Mesodermal cell (in vitro differentiated cells): ENCODE data around the gene TMEM182.

Experiments used
- H3K27ac ChIP-seq: 2 replicates; pipeline ENCODE4 v1.7.0; 2013; ENCODE audit warnings: mild to moderate bottlenecking, low read depth, low read length, moderate library complexity; ENCODE audit not compliant: severe bottlenecking
- H3K36me3 ChIP-seq: 2 replicates; pipeline ENCODE4 v1.7.1; 2013; ENCODE audit warnings: mild to moderate bottlenecking, low read length, moderate library complexity; ENCODE audit not compliant: control insufficient read depth, insufficient read depth
- H3K4me1 ChIP-seq: one replicate; pipeline ENCODE4 v1.7.1; 2013; ENCODE audit warnings: mild to moderate bottlenecking, low read length; ENCODE audit not compliant: insufficient read depth, control insufficient read depth, poor library complexity, severe bottlenecking
- H3K4me3 ChIP-seq: 2 replicates; pipeline ENCODE4 v1.7.0; 2013; ENCODE audit warnings: low read length, control low read depth, mild to moderate bottlenecking; ENCODE audit not compliant: insufficient read depth, poor library complexity, severe bottlenecking; ENCODE audit errors: extremely low read depth
- H3K9me3 ChIP-seq: 2 replicates; pipeline ENCODE4 v1.7.1; 2013; ENCODE audit warnings: mild to moderate bottlenecking, low read length, moderate library complexity; ENCODE audit not compliant: control insufficient read depth
- WGBS, 2 experiments: methylation state at CpG; one replicate each; pipeline ENCODE4 v1.1.5; 2013; ENCODE audit warnings: missing lambda C conversion rate in 2 of 2; ENCODE audit not compliant: insufficient coverage in 2 of 2; 5-methylcytosine and 5-hydroxymethylcytosine counted together

TMEM182 gene

GRCh38 chr2:102788216-102788884 is 26.5 kb downstream of the TMEM182 start:
- Histone ChIP-seq H3K36me3 (peaks cover 9% of the 10 kb centered on the region), H3K4me3 (no peak overlapping the region), H3K27ac (no peak overlapping the region), H3K9me3 (no peaks in the 10 kb centered on the region), H3K4me1 (no peaks in the 10 kb centered on the region)
- WGBS, 2 experiments, result 86 to 90% methylated on average over 3 to 5 of the region's 5 CpGs

- no peak overlapping the region for H3K27ac ChIP-seq
Observed at GRCh38 chr2:102788885-102789260, 27.0 kb downstream of the TMEM182 start.

GRCh38 chr2:102789349-102790090 is 27.7 kb downstream of the TMEM182 start:
- H3K27ac ChIP-seq, result no peak overlapping the region
- no peaks in the 10 kb centered on the region for H3K9me3 ChIP-seq
- H3K4me1 ChIP-seq, result no peaks in the 10 kb centered on the region
- WGBS, 2 experiments, result 71 to 96% methylated on average over 6 to 7 of the region's 7 CpGs
- H3K4me3 ChIP-seq, result no peak overlapping the region
- peaks cover 9% of the 10 kb centered on the region for H3K36me3 ChIP-seq

More at GRCh38 chr2:102788885-102789260, 27.0 kb downstream of the TMEM182 start:
- Histone ChIP-seq H3K4me3 (no peak overlapping the region), H3K4me1 (no peaks in the 10 kb centered on the region), H3K9me3 (no peaks in the 10 kb centered on the region), H3K36me3 (peaks cover 9% of the 10 kb centered on the region)
- 89 to 92% methylated on average over 5 to 6 of the region's 8 CpGs for WGBS, 2 experiments

GRCh38 chr2:102790091-102790455 is 28.2 kb downstream of the TMEM182 start:
- Histone ChIP-seq H3K27ac (no peak overlapping the region), H3K4me3 (no peak overlapping the region)

GRCh38 chr2:102792568-102793208 is 30.9 kb downstream of the TMEM182 start:
- no peak overlapping the region for H3K27ac ChIP-seq
- H3K4me3 ChIP-seq, result no peak overlapping the region
- WGBS, 2 experiments, result 63 to 67% methylated on average over 8 of the region's 8 CpGs
- no peaks in the 10 kb centered on the region for H3K9me3 ChIP-seq
- no peaks in the 10 kb centered on the region for H3K4me1 ChIP-seq
- H3K36me3 ChIP-seq, result no peaks in the 10 kb centered on the region

More at GRCh38 chr2:102790091-102790455, 28.2 kb downstream of the TMEM182 start:
- Histone ChIP-seq H3K36me3 (peaks cover 9% of the 10 kb centered on the region), H3K4me1 (no peaks in the 10 kb centered on the region), H3K9me3 (no peaks in the 10 kb centered on the region)
- 86 to 100% methylated on average over 1 to 2 of the region's 3 CpGs for WGBS, 2 experiments

- 83 to 85% methylated on average over 3 of the region's 4 CpGs for WGBS, 2 experiments
Observed at GRCh38 chr2:102795641-102796040, 33.8 kb downstream of the TMEM182 start.

GRCh38 chr2:102796337-102796736 is 34.5 kb downstream of the TMEM182 start:
- Histone ChIP-seq H3K4me1 (no peaks in the 10 kb centered on the region), H3K9me3 (peaks cover 16% of the 10 kb centered on the region), H3K36me3 (no peaks in the 10 kb centered on the region), H3K27ac (no peak overlapping the region), H3K4me3 (no peak overlapping the region)
- no CpG with 5 or more reads among the region's 2 CpGs for WGBS, 2 experiments

More at GRCh38 chr2:102795641-102796040, 33.8 kb downstream of the TMEM182 start:
- no peak overlapping the region for H3K4me3 ChIP-seq
- H3K27ac ChIP-seq, result no peak overlapping the region
- peaks cover 9% of the 10 kb centered on the region for H3K9me3 ChIP-seq
- H3K4me1 ChIP-seq, result no peaks in the 10 kb centered on the region
- no peaks in the 10 kb centered on the region for H3K36me3 ChIP-seq

GRCh38 chr2:102797486-102797885 is 35.7 kb downstream of the TMEM182 start:
- no peaks in the 10 kb centered on the region for H3K36me3 ChIP-seq
- H3K27ac ChIP-seq, result no peak overlapping the region
- H3K4me1 ChIP-seq, result no peaks in the 10 kb centered on the region
- H3K4me3 ChIP-seq, result no peak overlapping the region
- 70 to 83% methylated on average over 2 of the region's 2 CpGs for WGBS, 2 experiments
- H3K9me3 ChIP-seq, result peaks cover 27% of the 10 kb centered on the region

- no peak overlapping the region for H3K4me3 ChIP-seq
- no peaks in the 10 kb centered on the region for H3K36me3 ChIP-seq
- H3K27ac ChIP-seq, result no peak overlapping the region
- H3K9me3 ChIP-seq, result peaks cover 28% of the 10 kb centered on the region
- no peaks in the 10 kb centered on the region for H3K4me1 ChIP-seq
- no CpG with 5 or more reads among the region's 2 CpGs for WGBS, 2 experiments
Observed at GRCh38 chr2:102798181-102798580, 36.4 kb downstream of the TMEM182 start.

GRCh38 chr2:102801098-102801718 is 39.4 kb downstream of the TMEM182 start:
- WGBS, 2 experiments, result 84 to 90% methylated on average over 2 to 5 of the region's 5 CpGs
- no peak overlapping the region for H3K4me3 ChIP-seq
- H3K36me3 ChIP-seq, result no peaks in the 10 kb centered on the region
- H3K27ac ChIP-seq, result no peak overlapping the region
- H3K9me3 ChIP-seq, result peaks cover 28% of the 10 kb centered on the region
- no peaks in the 10 kb centered on the region for H3K4me1 ChIP-seq
